MCF 10A (cell line): Measurements from ENCODE around the gene ECI1. TPM values are rescaled to one million over a fixed set of nuclear protein-coding genes. Genes with fewer than 3 reads are reported as not detected.

Experiments
- BruUV-seq: library from RNA; stranded (reverse); fragments of 400-500 nt; replicated peaks from 2 replicates; lab custom pipeline; 2021; lab: Mats Ljungman, UMichigan
- CTCF ChIA-PET: fragments of 300-600 bp; sonication (Branson Sonifier 250); formaldehyde crosslinking; extraction: SDS; loops from one replicate; lab custom pipeline; 2021; ENCODE audit warnings: antibody characterized with exemption, inconsistent platforms; lab: Yijun Ruan, JAX
- POLR2A ChIA-PET: fragments of 300-600, 350-650 bp; sonication (Branson Sonifier 250); formaldehyde crosslinking; extraction: SDS; loops from one replicate; lab custom pipeline; 2020; ENCODE audit warnings: antibody characterized with exemption, inconsistent platforms; lab: Yijun Ruan, JAX
- DNase-seq: peaks from one replicate; pipeline ENCODE4 v3.0.0-alpha.2; 2018; ENCODE audit not compliant: unreplicated experiment
- H3K27ac Mint-ChIP-seq: one replicate; pipeline ENCODE4 v1.8.0; 2022; ENCODE audit warnings: mild to moderate bottlenecking, low read depth, mixed read lengths; ENCODE audit not compliant: unreplicated experiment
- H3K27me3 Mint-ChIP-seq: one replicate; pipeline ENCODE4 v1.8.0; 2022; ENCODE audit warnings: mixed read lengths; ENCODE audit not compliant: insufficient read depth, unreplicated experiment
- H3K36me3 Mint-ChIP-seq: one replicate; pipeline ENCODE4 v1.8.0; 2022; ENCODE audit warnings: mild to moderate bottlenecking, moderate library complexity, mixed read lengths; ENCODE audit not compliant: insufficient read depth, unreplicated experiment
- H3K4me1 Mint-ChIP-seq: one replicate; pipeline ENCODE4 v1.8.0; 2022; ENCODE audit warnings: mixed read lengths; ENCODE audit not compliant: insufficient read depth, unreplicated experiment
- H3K4me3 Mint-ChIP-seq: one replicate; pipeline ENCODE4 v1.8.0; 2022; ENCODE audit warnings: mild to moderate bottlenecking, moderate library complexity, mixed read lengths; ENCODE audit not compliant: unreplicated experiment
- H3K9me3 Mint-ChIP-seq: one replicate; pipeline ENCODE4 v1.8.0; 2022; ENCODE audit warnings: mixed read lengths; ENCODE audit not compliant: unreplicated experiment
- CTCF ChIP-seq: fragments of 200-600 bp; IDR thresholded peaks from one replicate; pipeline ENCODE4 v1.8.0; 2022; ENCODE audit warnings: antibody characterized with exemption, mild to moderate bottlenecking; ENCODE audit not compliant: unreplicated experiment
- intact Hi-C: fragments of 100-400 bp; cut with micrococcal nuclease; formaldehyde crosslinking; loops from 2 replicates; pipeline ENCODE4 v1.14.1; 2022
- total RNA-seq: library from RNA; stranded (reverse); gene quantifications from 2 replicates; pipeline ENCODE4 v1.2.3, GENCODE V29; 2022

ECI1 gene
- total RNA-seq, 1 experiment from 2014 or later: 115 TPM

GRCh38 chr16:2278956-2279800 is 27.8 kb upstream of the ECI1 start:
- no TSS peak for BruUV-seq
- intact Hi-C loops: no loop called here
- ChIA-PET POLR2A (no interaction called here), CTCF (interaction anchor here (0.6 kb wide), 1 partner anchor 61 kb away, joined by 3 read pairs; the partner anchor contains the start of gene ABCA3)
- H3K4me3 Mint-ChIP-seq: no peak overlapping the region
- H3K9me3 Mint-ChIP-seq: no peaks in the 10 kb centered on the region
- DNase-seq: no peak
- no peak overlapping the region for H3K27ac Mint-ChIP-seq
- no peaks in the 10 kb centered on the region for H3K4me1 Mint-ChIP-seq
- H3K27me3 Mint-ChIP-seq: peaks cover 23% of the 10 kb centered on the region
- TF ChIP-seq CTCF: no peak
- peaks cover 6% of the 10 kb centered on the region for H3K36me3 Mint-ChIP-seq

DNA sequence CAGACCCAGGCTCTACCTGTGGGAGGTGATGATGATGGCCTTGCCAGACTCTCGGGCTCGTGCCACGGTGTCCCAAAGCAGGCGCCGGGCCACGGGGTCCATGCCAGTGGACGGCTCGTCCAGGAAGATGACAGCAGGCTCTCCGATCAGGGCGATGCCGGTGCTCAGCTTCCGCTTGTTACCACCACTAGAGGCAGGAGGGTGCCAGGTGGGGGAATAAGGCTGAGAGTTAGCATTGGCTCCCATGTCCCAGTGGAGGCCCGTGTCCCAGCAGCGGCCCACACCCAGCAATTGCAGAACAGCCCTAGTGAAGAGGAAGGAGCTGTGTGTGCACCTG is 26.9 kb upstream of the ECI1 start:
- H3K27me3 Mint-ChIP-seq: peaks cover 23% of the 10 kb centered on the region
- CTCF ChIA-PET: no interaction called here
- no peaks in the 10 kb centered on the region for H3K4me1 Mint-ChIP-seq
- peaks cover 6% of the 10 kb centered on the region for H3K36me3 Mint-ChIP-seq
- no peak overlapping the region for H3K27ac Mint-ChIP-seq
- no peak overlapping the region for H3K4me3 Mint-ChIP-seq
- no peak for DNase-seq
- no peak for TF ChIP-seq CTCF
- H3K9me3 Mint-ChIP-seq: no peaks in the 10 kb centered on the region
- POLR2A ChIA-PET: no interaction called here
- intact Hi-C loops: no loop called here
- BruUV-seq: no TSS peak

- DNase-seq: no peak
- Mint-ChIP-seq H3K27me3 (peaks cover 23% of the 10 kb centered on the region), H3K36me3 (peaks cover 6% of the 10 kb centered on the region), H3K9me3 (no peaks in the 10 kb centered on the region), H3K27ac (no peak overlapping the region), H3K4me3 (no peak overlapping the region), H3K4me1 (no peaks in the 10 kb centered on the region)
- CTCF ChIA-PET: no interaction called here
- TF ChIP-seq CTCF: no peak
- no TSS peak for BruUV-seq
- intact Hi-C loops: no loop called here
- POLR2A ChIA-PET: no interaction called here
These were observed 26.3 kb upstream of the ECI1 start for GRCh38 chr16:2277466-2278271.

DNA sequence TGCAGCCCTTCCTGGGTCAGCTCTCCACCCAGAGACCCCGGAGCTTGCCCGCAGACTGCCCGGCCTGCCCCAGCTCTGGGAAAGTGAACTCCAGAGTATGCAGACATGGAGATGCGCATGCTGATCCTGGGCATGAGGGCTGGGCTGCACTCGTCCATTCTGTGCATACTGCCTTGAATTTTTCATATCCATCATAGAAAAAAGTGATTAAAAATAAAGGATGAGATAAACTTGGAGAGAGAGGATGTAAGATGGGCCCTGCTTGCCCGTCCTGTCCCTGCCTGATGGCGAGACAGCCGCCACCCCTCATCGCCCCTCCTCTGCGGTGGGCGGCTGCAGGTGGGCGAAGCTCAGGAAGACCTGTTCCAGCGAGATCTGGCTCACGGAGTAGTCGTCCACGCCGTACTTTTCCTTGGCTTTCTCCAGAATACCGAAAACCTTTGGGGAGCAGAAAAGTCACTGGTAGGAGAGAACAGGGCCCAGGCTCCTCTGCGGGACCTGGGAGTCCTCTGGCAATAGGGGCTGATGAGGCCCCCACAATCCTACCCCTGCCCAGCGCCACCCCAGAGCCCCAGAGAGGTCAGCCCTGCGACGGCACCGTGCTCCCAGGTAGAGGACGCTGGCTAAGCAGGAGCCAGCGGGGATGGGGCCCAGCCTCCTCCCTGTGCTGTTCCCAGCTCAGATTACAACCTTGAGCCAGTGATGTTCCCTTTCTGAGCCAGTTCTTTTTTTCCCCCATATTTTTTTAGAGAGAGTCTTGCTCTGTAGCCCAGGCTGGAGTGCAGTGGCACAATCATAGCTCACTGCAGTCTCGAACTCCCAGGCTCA is 25.2 kb upstream of the ECI1 start:
- Mint-ChIP-seq H3K27me3 (peaks cover 21% of the 10 kb centered on the region), H3K4me1 (no peaks in the 10 kb centered on the region), H3K36me3 (peaks cover 6% of the 10 kb centered on the region), H3K9me3 (no peaks in the 10 kb centered on the region), H3K27ac (no peak overlapping the region), H3K4me3 (no peak overlapping the region)
- DNase-seq: no peak
- BruUV-seq: no TSS peak
- POLR2A ChIA-PET: no interaction called here
- no peak for TF ChIP-seq CTCF
- intact Hi-C loops: no loop called here
- CTCF ChIA-PET: no interaction called here
